SU-DHL-6 (cell line): ENCODE data around the gene CTAG2.

Experiments
- H2AFZ ChIP-seq: fragments of 200-600 bp; sonication (generic); 2 replicates; pipeline ENCODE4 v1.6.1; 2014; ENCODE audit warnings: low read depth, mild to moderate bottlenecking, moderate library complexity, mixed read lengths, antibody characterized with exemption, low read length; ENCODE audit not compliant: severe bottlenecking
- H3F3A ChIP-seq: fragments of 200-600 bp; shearing (Covaris generic); 2 replicates; pipeline ENCODE4 v1.6.0; 2016; ENCODE audit warnings: antibody characterized with exemption, mild to moderate bottlenecking; ENCODE audit not compliant: insufficient read depth
- H3K27ac ChIP-seq: fragments of 200-600 bp; sonication (generic); 2 replicates; pipeline ENCODE4 v1.5.1; 2016; ENCODE audit warnings: low read depth, mild to moderate bottlenecking, low read length, moderate library complexity, mixed read lengths
- H3K27me3 ChIP-seq: fragments of 200-600 bp; sonication (generic), shearing (Covaris generic); 2 replicates; pipeline ENCODE4 v1.6.0; 2014; ENCODE audit warnings: mild to moderate bottlenecking, low read length
- H3K36me3 ChIP-seq: fragments of 200-600 bp; sonication (generic); 2 replicates; pipeline ENCODE4 v1.6.1; 2014; ENCODE audit warnings: mild to moderate bottlenecking, low read length, mixed read lengths
- H3K4me2 ChIP-seq: fragments of 300-600, 200-600 bp; shearing (Covaris generic), sonication (generic); 2 replicates; pipeline ENCODE4 v1.6.0; 2014; ENCODE audit warnings: low read length, low read depth, mild to moderate bottlenecking; ENCODE audit not compliant: poor library complexity, severe bottlenecking
- H3K4me3 ChIP-seq: fragments of 200-600 bp; sonication (generic); 2 replicates; pipeline ENCODE4 v1.5.1; 2014; ENCODE audit warnings: antibody characterized with exemption, low read length, mild to moderate bottlenecking, mixed read lengths; ENCODE audit not compliant: insufficient read depth, poor library complexity, severe bottlenecking
- H3K79me2 ChIP-seq: fragments of 200-600 bp; sonication (generic); 2 replicates; pipeline ENCODE4 v1.6.1; 2014; ENCODE audit warnings: mild to moderate bottlenecking, low read length, moderate library complexity; ENCODE audit not compliant: insufficient read depth
- H3K9ac ChIP-seq: fragments of 200-600 bp; sonication (generic); 2 replicates; pipeline ENCODE4 v1.7.0; 2014; ENCODE audit warnings: mild to moderate bottlenecking, low read length
- H3K9me2 ChIP-seq: fragments of 200-600 bp; sonication (generic); replicated peaks from 2 replicates; pipeline ENCODE4 v1.6.1; 2014; ENCODE audit warnings: low read length; ENCODE audit not compliant: insufficient read depth
- H3K9me3 ChIP-seq: fragments of 200-600 bp; sonication (generic); 2 replicates; pipeline ENCODE4 v1.6.1; 2014; ENCODE audit warnings: low read length, mixed read lengths; ENCODE audit not compliant: insufficient read depth
- H4K20me1 ChIP-seq: fragments of 200-600 bp; sonication (generic); 2 replicates; pipeline ENCODE4 v1.6.1; 2014; ENCODE audit warnings: low read depth, mild to moderate bottlenecking, antibody characterized with exemption, low read length, moderate library complexity, mixed read lengths
- EZH2phosphoT487 ChIP-seq: fragments of 200-600 bp; sonication (generic), shearing (Covaris generic); conservative IDR thresholded peaks from 2 replicates; pipeline ENCODE4 v1.6.1; 2018; ENCODE audit warnings: mild to moderate bottlenecking, antibody characterized with exemption, low read length, moderate library complexity, mixed read lengths
- TF ChIP-seq, protein P1 (sequence below): fragments of 200-600 bp; sonication (generic); IDR thresholded peaks from one replicate; pipeline ENCODE4 v1.5.1; 2017; ENCODE audit warnings: antibody characterized with exemption, mild to moderate bottlenecking, low read length, moderate library complexity; ENCODE audit not compliant: insufficient read depth, poor library complexity, severe bottlenecking

Gene CTAG2

DNA sequence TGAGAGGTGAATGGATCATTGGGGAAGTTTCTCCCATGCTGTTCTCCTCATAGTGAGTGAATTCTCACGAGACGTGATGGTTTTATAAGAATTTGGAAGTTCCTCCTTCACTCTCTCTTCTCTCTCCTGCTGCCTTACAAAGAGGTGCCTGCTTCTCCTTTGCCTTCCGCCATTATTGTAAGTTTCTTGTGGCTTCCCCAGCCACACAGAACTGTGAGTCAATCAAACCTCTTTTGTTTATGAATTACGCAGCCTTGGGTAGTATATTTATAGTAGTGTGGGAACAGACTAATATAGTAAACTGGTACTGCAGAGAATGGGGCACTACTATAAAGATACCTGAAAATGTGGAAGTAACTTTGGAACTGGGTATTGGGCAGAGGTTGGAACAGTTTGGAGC lies 7.8 kb upstream of the CTAG2 start:
- Histone ChIP-seq H3K9me3 (no peaks in the 10 kb centered on the region), H3K27ac (no peak overlapping the region), H3K27me3 (no peaks in the 10 kb centered on the region), H3K9me2 (no peaks in the 10 kb centered on the region), H4K20me1 (no peaks in the 10 kb centered on the region), H3K36me3 (no peaks in the 10 kb centered on the region), H3K9ac (no peak overlapping the region), H2AFZ (no peak overlapping the region), H3K79me2 (no peaks in the 10 kb centered on the region), H3K4me3 (no peak overlapping the region), H3F3A (no peaks in the 10 kb centered on the region), H3K4me2 (no peak overlapping the region)
- TF ChIP-seq, protein P1, sequence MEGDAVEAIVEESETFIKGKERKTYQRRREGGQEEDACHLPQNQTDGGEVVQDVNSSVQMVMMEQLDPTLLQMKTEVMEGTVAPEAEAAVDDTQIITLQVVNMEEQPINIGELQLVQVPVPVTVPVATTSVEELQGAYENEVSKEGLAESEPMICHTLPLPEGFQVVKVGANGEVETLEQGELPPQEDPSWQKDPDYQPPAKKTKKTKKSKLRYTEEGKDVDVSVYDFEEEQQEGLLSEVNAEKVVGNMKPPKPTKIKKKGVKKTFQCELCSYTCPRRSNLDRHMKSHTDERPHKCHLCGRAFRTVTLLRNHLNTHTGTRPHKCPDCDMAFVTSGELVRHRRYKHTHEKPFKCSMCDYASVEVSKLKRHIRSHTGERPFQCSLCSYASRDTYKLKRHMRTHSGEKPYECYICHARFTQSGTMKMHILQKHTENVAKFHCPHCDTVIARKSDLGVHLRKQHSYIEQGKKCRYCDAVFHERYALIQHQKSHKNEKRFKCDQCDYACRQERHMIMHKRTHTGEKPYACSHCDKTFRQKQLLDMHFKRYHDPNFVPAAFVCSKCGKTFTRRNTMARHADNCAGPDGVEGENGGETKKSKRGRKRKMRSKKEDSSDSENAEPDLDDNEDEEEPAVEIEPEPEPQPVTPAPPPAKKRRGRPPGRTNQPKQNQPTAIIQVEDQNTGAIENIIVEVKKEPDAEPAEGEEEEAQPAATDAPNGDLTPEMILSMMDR = no peak
- TF ChIP-seq EZH2phosphoT487 = no peak

DNA sequence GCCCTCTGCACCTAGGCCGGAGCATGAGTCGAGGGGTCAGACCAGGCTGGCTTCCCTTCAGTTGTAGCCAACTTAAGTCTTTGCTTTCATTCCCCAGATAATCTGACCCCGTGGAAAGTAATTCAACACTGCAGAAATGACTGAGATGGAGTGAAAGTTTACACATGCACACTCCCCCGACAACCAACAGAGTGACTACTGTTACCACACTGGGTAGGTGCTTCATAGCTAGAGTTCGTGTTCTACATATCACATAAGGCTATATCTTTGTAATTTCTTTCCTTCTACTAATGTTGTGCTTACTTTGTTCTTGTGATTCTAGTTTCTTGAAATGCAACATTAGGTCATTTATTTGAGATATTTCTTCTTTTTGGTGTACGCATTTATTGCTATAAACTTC lies 7.2 kb upstream of the CTAG2 start:
- H3K36me3 ChIP-seq = no peaks in the 10 kb centered on the region
- no peaks in the 10 kb centered on the region for H3F3A ChIP-seq
- no peak overlapping the region for H3K27ac ChIP-seq
- H3K4me3 ChIP-seq = no peak overlapping the region
- H3K9me3 ChIP-seq = no peaks in the 10 kb centered on the region
- H3K79me2 ChIP-seq = no peaks in the 10 kb centered on the region
- no peak overlapping the region for H2AFZ ChIP-seq
- no peaks in the 10 kb centered on the region for H4K20me1 ChIP-seq
- no peaks in the 10 kb centered on the region for H3K27me3 ChIP-seq
- no peak overlapping the region for H3K9ac ChIP-seq
- TF ChIP-seq, protein P1 = no peak
- no peak for TF ChIP-seq EZH2phosphoT487
- H3K4me2 ChIP-seq = no peak overlapping the region
- H3K9me2 ChIP-seq = no peaks in the 10 kb centered on the region

DNA sequence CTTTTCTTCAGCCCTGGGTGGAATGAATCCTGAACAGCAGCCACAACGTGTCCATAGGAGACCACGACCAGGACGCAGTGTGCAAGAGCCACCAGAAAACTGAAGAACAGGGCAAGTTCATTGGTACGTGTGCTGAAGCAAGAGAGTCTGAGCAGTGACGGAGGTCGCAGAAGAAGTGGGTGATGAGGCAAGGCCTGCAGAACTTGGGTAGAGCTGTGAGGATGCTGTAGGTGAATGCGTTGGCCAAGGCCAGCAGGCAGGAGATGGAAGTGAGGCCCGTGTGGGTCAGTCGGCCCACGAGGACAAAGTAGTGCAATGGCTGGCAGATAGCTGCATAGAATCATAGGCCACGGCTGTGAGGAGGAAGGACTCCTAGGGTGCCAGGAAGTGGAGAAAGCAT lies 5.6 kb upstream of the CTAG2 start:
- H2AFZ ChIP-seq = no peak overlapping the region
- TF ChIP-seq, protein P1 = no peak
- no peak for TF ChIP-seq EZH2phosphoT487
- no peak overlapping the region for H3K4me2 ChIP-seq
- H4K20me1 ChIP-seq = no peaks in the 10 kb centered on the region
- no peaks in the 10 kb centered on the region for H3K27me3 ChIP-seq
- H3K9me3 ChIP-seq = no peaks in the 10 kb centered on the region
- no peak overlapping the region for H3K4me3 ChIP-seq
- no peak overlapping the region for H3K27ac ChIP-seq
- H3K9ac ChIP-seq = no peak overlapping the region
- H3K79me2 ChIP-seq = no peaks in the 10 kb centered on the region
- no peaks in the 10 kb centered on the region for H3K36me3 ChIP-seq
- no peaks in the 10 kb centered on the region for H3F3A ChIP-seq
- H3K9me2 ChIP-seq = no peaks in the 10 kb centered on the region

DNA sequence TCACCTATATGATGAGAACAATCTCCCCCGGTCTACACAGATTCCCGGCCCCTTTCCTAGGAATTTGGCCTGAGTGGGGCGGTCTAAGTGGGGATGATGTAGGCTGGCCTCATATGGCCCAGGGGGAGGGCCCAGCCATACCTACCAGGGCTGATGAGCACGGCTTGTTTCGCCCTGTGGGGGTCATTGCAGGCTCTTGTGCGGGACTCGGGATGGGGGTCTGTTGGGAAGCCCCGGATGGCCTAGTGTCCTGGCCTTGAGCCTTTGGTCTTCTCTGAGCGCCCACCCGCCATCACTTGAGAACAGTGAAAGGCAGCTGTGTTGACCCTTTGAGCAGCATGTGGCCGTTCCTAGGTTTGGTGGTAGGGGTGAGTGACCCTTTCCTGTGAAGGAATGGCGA lies 4.8 kb upstream of the CTAG2 start:
- no peak overlapping the region for H2AFZ ChIP-seq
- H3K9ac ChIP-seq = no peak overlapping the region
- no peak overlapping the region for H3K4me2 ChIP-seq
- no peaks in the 10 kb centered on the region for H3K27me3 ChIP-seq
- H3K79me2 ChIP-seq = no peaks in the 10 kb centered on the region
- no peak for TF ChIP-seq EZH2phosphoT487
- TF ChIP-seq, protein P1 = no peak
- H3K4me3 ChIP-seq = no peak overlapping the region
- H4K20me1 ChIP-seq = no peaks in the 10 kb centered on the region
- H3K36me3 ChIP-seq = no peaks in the 10 kb centered on the region
- H3K9me2 ChIP-seq = no peaks in the 10 kb centered on the region
- H3K27ac ChIP-seq = no peak overlapping the region
- H3K9me3 ChIP-seq = no peaks in the 10 kb centered on the region
- no peaks in the 10 kb centered on the region for H3F3A ChIP-seq
